GM19099 (cell line): ENCODE measurements around the gene ACCSL.

Experiments used
- POLR2A ChIP-seq: IDR thresholded peaks from 3 replicates; pipeline ENCODE4 v1.6.1; 2011; ENCODE audit warnings: low read depth; ENCODE audit not compliant: insufficient read length; ENCODE audit errors: extremely low read depth

Gene ACCSL

GRCh38 chr11:44016131-44016530 is 31.6 kb upstream of the ACCSL start:
- no peak for TF ChIP-seq POLR2A

GRCh38 chr11:44016546-44017442 is 31.0 kb upstream of the ACCSL start:
- no peak for TF ChIP-seq POLR2A

GRCh38 chr11:44017443-44018126 is 30.2 kb upstream of the ACCSL start:
- TF ChIP-seq POLR2A: no peak

GRCh38 chr11:44018127-44018521 is 29.7 kb upstream of the ACCSL start:
- no peak for TF ChIP-seq POLR2A

GRCh38 chr11:44018829-44019228 is 29.0 kb upstream of the ACCSL start:
- no peak for TF ChIP-seq POLR2A

DNA sequence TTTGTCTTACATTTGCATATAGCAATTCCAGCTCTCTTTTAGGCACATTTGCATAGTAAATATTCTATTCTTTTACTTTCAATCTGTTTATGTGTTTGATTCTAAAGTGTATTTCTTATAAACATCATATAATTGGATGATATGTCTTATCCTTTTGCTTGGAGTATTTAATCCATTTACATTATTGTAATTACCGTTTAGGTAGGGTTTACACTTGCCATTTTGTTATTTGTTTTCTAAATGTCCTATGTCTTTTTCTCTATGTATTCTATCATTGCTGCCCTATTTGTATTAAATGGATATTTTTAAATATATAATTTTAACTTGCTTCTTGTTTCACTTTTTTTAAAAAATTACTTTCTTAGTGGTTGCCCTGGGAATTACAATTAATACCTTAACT is 22.8 kb upstream of the ACCSL start:
- TF ChIP-seq POLR2A: no peak

DNA sequence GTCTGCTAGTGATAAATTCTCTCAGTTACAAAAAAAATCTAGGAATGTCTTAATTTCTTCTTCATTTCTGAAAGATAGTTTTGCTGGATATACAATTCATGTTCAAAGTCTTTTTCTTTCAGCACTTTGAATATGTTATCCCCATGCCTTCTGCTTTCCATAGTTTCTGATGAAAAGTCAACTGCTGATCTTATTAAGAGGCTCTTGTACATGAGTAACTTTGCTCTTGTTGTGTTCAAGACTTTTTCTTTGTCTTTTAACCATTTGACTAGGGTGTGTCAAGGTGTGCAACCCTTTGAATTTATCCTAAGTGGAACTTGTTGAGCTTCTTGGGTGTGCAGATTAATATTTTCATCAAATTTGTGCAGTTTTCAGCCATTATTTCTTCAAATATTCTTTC is 22.1 kb upstream of the ACCSL start:
- no peak for TF ChIP-seq POLR2A

GRCh38 chr11:44028401-44028800 is 19.4 kb upstream of the ACCSL start:
- no peak for TF ChIP-seq POLR2A

- no peak for TF ChIP-seq POLR2A
Observed at GRCh38 chr11:44028816-44029506, 18.8 kb upstream of the ACCSL start.

- no peak for TF ChIP-seq POLR2A
Observed at GRCh38 chr11:44029507-44029845, 18.3 kb upstream of the ACCSL start.

GRCh38 chr11:44029977-44030911 is 17.5 kb upstream of the ACCSL start:
- TF ChIP-seq POLR2A: no peak

DNA sequence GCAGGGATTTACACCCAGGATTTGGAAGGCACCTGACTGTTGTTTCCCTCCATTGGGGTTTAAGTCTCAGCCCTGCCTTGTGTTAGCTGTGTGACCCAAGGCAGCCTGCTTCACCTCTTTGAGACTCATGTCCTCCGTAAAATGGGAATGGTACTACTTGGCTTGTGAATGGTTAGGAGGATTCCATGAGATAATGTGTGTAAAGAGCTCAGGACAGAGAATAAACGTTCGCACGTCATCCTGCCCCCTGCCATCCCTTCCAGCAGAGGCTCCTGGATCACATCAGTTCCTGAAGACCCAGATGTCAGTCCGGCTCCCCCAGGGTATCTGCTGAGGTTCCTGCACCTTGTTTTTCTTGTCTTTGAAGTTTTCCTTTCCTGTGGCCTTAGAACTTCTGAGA is 16.8 kb upstream of the ACCSL start:
- no peak for TF ChIP-seq POLR2A

GRCh38 chr11:44031549-44031948 is 16.2 kb upstream of the ACCSL start:
- no peak for TF ChIP-seq POLR2A

DNA sequence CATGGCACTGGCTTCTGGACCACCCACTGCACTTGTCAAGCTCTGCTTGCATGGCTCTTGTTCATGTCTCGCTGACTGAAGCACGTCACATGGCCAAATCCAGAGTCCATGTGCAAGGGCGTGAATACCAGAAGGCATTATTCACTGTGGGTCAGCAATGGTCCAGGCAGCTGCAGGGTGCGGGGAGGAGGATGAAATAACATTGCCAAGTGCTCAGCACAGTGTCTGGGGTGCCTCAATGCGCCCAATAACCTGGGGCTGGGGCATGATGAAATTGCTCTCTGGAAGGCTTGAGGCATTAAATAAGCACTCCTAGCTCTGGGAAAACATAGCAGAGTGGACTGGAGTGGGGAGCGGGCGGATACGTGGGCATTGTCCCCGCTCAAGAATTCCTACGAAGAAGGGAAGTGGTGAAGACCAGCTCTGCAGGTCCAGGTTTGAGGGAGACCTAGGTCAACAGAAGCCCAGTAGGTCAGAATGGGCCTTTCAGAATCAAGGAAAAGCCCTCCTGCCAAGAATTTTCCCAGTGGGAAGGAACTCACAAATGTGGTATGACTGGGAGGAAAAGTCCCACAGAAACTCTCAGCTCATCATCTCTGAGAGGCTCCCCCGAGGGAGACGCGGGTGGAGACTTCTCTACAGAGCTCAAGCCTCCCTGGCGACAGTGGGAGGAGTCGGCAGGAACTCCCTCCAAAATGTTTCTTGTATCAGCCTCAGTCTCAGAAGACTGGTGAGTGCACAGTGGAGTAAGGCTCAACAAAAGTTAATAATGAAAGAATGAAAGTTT is 15.3 kb upstream of the ACCSL start:
- no peak for TF ChIP-seq POLR2A
